ENCODE measurements around the gene DENND1A. TPM values are rescaled to one million over a fixed set of nuclear protein-coding genes. Genes with fewer than 3 reads are reported as not detected.

The DENND1A gene
- total RNA-seq, 1 donor from 2014 or later, result 26.3 TPM

GRCh38 chr9:123615381-123615780, 314.5 kb downstream of the DENND1A start:
- no peak for DNase-seq (ENCODE audit: low spot score)

GRCh38 chr9:123614306-123615263, 315.3 kb downstream of the DENND1A start:
- no peak for DNase-seq (ENCODE audit: low spot score)

DNA sequence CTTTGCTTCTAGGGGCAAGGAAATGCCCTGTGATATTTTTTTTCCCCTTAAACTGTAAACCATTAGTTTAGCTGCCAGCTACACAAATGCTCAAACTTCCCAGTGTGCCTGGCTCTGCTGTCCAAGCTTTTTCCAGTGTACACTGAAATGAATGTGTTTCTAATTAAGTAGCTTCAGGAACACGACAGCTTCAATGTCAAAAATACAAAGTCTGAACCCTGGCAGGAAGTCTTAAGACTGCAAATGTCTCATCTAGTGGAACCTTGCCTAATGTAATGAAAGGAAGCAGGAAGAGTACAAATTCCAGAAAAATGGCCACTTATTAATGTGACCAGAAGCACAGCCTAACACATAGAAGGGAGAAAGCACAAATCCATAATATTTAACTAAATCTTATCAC, 318.7 kb downstream of the DENND1A start:
- no peak for DNase-seq (ENCODE audit: low spot score)

DNA sequence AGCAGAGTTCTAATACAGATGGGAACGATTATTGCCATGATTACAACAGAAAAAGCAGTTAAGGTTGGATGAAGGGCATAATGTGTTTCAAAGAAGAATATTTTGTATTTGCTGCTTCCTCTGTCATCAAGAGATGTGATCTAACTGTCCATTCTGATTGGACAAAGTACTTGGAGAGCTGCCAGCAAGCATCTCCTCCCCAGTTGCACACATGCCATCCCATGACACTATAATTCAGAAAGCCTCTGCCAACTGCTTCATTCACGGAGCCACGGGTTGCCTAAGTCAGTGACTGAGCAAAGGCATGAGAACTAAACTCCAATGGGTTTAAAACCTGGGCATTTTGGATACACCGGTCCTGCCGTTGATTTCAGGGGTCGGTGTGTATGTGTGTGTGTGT, 320.1 kb downstream of the DENND1A start:
- DNase-seq (ENCODE audit: low spot score), result no peak

- DNase-seq (ENCODE audit: low spot score), result no peak
Observed at GRCh38 chr9:123608104-123608503, 321.8 kb downstream of the DENND1A start.

GRCh38 chr9:123607479-123607878, 322.4 kb downstream of the DENND1A start:
- DNase-seq (ENCODE audit: low spot score), result no peak

GRCh38 chr9:123606141-123606540, 323.8 kb downstream of the DENND1A start:
- DNase-seq (ENCODE audit: low spot score), result no peak

- DNase-seq (ENCODE audit: low spot score), result no peak
Observed at GRCh38 chr9:123605286-123605685, 324.6 kb downstream of the DENND1A start.

DNA sequence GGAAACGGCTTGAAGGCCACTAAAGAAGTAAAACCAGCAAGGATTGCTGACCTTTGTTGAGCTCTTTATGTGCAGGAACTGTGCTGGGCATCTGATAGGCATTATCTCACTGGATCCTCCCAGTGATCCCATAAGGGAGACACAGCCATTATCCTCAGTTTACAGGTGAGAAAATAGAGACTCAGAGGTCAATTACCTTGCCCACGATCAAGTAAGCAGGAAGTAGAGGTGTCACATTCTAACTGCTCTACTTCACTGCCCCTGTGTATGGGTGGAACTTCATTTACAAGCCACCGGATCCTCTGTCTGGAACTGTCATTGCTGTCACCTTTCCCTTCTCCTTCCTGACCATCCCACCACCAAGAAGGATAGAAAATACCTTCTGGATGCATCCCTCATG, 325.1 kb downstream of the DENND1A start:
- no peak for DNase-seq (ENCODE audit: low spot score)

DNA sequence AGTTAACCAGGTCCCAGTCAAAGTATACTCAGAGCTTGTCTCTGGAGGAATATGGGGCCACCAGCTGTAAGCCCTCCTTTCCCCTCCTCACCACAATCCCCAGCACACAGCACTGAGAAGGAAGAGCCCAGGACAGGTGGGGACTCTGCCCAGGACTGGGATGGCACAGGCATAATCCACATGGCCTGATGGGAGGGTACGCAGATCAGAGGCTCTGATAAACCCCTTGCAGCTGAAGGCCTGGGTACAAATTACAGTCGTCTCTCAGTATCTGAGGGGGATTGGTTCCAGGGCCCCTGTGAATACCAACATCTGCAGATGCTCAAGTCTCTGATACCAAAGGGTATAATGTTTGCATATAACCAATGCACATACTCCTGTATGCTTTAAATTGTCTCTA, 328.1 kb downstream of the DENND1A start:
- no peak for DNase-seq (ENCODE audit: low spot score)

- DNase-seq (ENCODE audit: low spot score), result no peak
Observed at GRCh38 chr9:123599781-123600180, 330.1 kb downstream of the DENND1A start.

- DNase-seq (ENCODE audit: low spot score), result no peak
Observed at GRCh38 chr9:123597876-123598556, 331.9 kb downstream of the DENND1A start.

- DNase-seq (ENCODE audit: low spot score), result no peak
Observed at GRCh38 chr9:123597048-123597447, 332.9 kb downstream of the DENND1A start.

- DNase-seq (ENCODE audit: low spot score), result no peak
Observed at GRCh38 chr9:123591283-123591682, 338.6 kb downstream of the DENND1A start.

- DNase-seq (ENCODE audit: low spot score), result no peak
Observed at GRCh38 chr9:123590499-123590898, 339.4 kb downstream of the DENND1A start.

DNA sequence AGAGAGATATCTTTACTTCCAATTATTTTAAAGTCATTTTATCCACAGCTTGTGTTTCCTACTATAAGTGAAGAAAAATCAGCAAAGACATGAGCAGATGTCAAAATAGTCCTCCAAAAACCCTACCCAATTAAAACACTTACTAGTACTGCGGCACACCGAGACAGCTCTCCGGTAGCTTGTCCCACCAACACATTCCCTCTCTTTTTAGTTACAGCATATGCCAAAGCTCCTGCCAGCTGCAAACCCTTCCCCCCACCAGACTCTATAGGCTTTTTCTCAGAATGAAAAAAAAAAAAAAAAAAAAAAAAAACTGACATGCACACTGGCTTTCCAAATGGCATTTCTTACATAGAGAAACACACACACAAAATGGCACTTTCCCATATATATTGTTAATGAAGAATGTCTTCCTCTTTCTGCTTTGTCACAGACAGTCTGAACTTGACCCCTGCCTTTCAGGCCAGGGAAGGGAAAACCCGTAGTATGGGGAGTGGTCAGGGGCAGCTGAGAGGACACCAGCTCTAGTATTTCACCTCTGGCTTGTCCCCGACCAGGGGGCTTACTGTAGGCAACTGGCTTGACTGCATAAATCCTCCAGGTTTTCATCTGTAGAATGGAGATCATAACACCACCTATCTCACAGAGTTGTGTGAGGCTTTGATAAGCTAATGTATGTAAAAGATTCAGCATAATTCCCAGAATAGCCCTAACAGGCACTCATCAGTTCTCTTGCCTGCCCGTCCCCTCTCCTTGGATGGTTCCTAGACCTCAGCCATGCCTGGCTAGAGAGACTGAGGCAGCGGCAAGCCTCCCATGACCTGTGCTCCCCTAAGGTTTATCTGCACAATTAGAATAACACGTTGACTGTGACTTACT, 340.3 kb downstream of the DENND1A start:
- DNase-seq (ENCODE audit: low spot score), result no peak

DNA sequence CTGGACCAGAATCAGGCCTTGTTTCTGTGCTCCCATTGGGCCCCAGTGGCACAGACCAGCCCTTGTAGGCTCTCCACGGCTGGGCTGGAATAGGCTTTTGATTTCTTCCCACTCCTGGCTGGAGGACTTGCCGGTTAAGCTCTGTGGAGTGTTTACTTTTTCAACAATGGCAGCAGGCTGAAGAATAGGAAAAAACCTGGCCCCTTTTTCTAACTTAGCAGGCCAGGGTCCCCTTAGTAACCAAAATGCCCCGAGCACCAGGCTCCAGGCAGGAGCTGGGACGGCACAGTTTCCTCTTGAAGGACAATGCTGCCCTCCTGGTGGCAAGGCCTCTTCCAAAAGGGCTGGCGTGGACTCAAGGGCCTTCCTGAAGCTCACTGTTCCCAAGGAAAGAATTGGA, 343.7 kb downstream of the DENND1A start:
- DNase-seq (ENCODE audit: low spot score), result no peak

- DNase-seq (ENCODE audit: low spot score), result no peak
Observed at GRCh38 chr9:123584202-123585176, 345.4 kb downstream of the DENND1A start.

GRCh38 chr9:123583646-123584045, 346.3 kb downstream of the DENND1A start:
- DNase-seq (ENCODE audit: low spot score), result no peak

DNA sequence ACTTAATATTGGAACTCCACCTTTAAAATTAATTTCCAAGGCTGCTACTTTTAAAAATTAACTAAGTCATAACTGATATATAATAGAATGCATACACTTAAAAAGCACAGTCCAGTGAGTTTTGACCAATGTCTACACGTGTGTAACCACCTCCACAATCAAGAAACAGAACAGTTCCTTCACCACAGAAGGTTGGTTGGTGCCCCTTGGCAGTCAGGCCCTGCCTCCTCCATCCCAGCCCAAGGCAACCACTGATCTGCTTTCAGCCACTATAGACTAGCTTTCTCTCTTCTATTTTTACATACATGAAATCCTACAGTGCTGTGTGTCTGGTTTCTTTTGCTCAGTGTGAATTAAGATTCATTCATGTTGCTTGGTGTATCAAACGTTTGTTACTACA, 358.7 kb downstream of the DENND1A start:
- DNase-seq (ENCODE audit: low spot score), result no peak
